Activated CD4-positive, alpha-beta memory T cell treated with anti-CD3 and anti-CD28 coated beads for 36 hours (primary cell): ENCODE measurements around the gene C22orf15. TPM values are rescaled to one million over a fixed set of nuclear protein-coding genes. Genes with fewer than 3 reads are reported as not detected.
"Not testable (repeated sequence)": the region's sequence is repeated elsewhere in the genome, so short reads cannot be mapped to it uniquely, and the experiment has no call there.

ENCODE experiments used
- CTCF ChIA-PET: fragments of 350-600 bp; sonication (Branson Sonifier 250); formaldehyde crosslinking; loops from one replicate; lab custom pipeline; 2021; ENCODE audit warnings: antibody characterized with exemption, inconsistent platforms; lab: Charles Lee
- POLR2A ChIA-PET: fragments of 350-600 bp; sonication (Branson Sonifier 250); formaldehyde crosslinking; loops from one replicate; lab custom pipeline; 2021; ENCODE audit warnings: antibody characterized with exemption; lab: Charles Lee
- DNase-seq: peaks from one replicate; pipeline ENCODE4 v3.0.0-alpha.2; 2020
- H3K27ac Mint-ChIP-seq: one replicate; pipeline ENCODE4 v1.8.0; 2021; ENCODE audit warnings: mixed read lengths
- H3K27me3 Mint-ChIP-seq: one replicate; pipeline ENCODE4 v1.8.0; 2021; ENCODE audit warnings: mixed read lengths
- H3K36me3 Mint-ChIP-seq: one replicate; pipeline ENCODE4 v1.8.0; 2021; ENCODE audit warnings: mixed read lengths
- H3K4me1 Mint-ChIP-seq: one replicate; pipeline ENCODE4 v1.8.0; 2021; ENCODE audit warnings: low read depth, mixed read lengths
- H3K4me3 Mint-ChIP-seq: one replicate; pipeline ENCODE4 v1.8.0; 2021; ENCODE audit warnings: mild to moderate bottlenecking, mixed read lengths
- H3K9me3 Mint-ChIP-seq: one replicate; pipeline ENCODE4 v1.8.0; 2021; ENCODE audit warnings: mixed read lengths
- intact Hi-C: fragments of 100-400 bp; cut with micrococcal nuclease; formaldehyde crosslinking; loops from one replicate; pipeline ENCODE4 v1.15.1; 2023
- total RNA-seq, 2 experiments: library from RNA; stranded (reverse); gene quantifications; one replicate each; pipeline ENCODE4 v1.2.3, GENCODE V29; 2021

Gene C22orf15
- total RNA-seq, 2 experiments from 2014 or later: 0.31 to 0.90 TPM

- not testable (repeated sequence) for H3K4me1 Mint-ChIP-seq, H3K9me3 Mint-ChIP-seq
Measured at GRCh38 chr22:23728108-23728507, 34.7 kb upstream of the C22orf15 start.

GRCh38 chr22:23737696-23738095 lies 25.1 kb upstream of the C22orf15 start:
- Mint-ChIP-seq H3K9me3 (no peaks in the 10 kb centered on the region), H3K4me3 (no peak overlapping the region), H3K36me3 (no peaks in the 10 kb centered on the region), H3K4me1 (no peaks in the 10 kb centered on the region), H3K27ac (no peak overlapping the region), H3K27me3 (no peaks in the 10 kb centered on the region)
- intact Hi-C loops: no loop called here
- DNase-seq: no peak
- ChIA-PET POLR2A (interaction anchor here (0.6 kb wide), 1 partner anchor 29 kb away, joined by 3 read pairs; no protein-coding TSS in a partner anchor), CTCF (no interaction called here)

More at GRCh38 chr22:23728108-23728507, 34.7 kb upstream of the C22orf15 start:
- CTCF ChIA-PET: interaction anchor here (0.6 kb wide), 1 partner anchor 15 kb away, joined by 3 read pairs; no protein-coding TSS in a partner anchor
- H3K27me3 Mint-ChIP-seq, POLR2A ChIA-PET, intact Hi-C loops, H3K36me3 Mint-ChIP-seq, DNase-seq, H3K27ac Mint-ChIP-seq, H3K4me3 Mint-ChIP-seq: not testable (repeated sequence)

GRCh38 chr22:23742505-23743264 lies 20.1 kb upstream of the C22orf15 start:
- H3K9me3 Mint-ChIP-seq: peaks cover 15% of the 10 kb centered on the region

GRCh38 chr22:23743303-23743705 lies 19.5 kb upstream of the C22orf15 start:
- Mint-ChIP-seq H3K9me3 (peaks cover 15% of the 10 kb centered on the region), H3K27ac (no peak overlapping the region), H3K36me3 (peaks cover 23% of the 10 kb centered on the region), H3K4me1 (no peaks in the 10 kb centered on the region), H3K4me3 (no peak overlapping the region), H3K27me3 (no peaks in the 10 kb centered on the region)
- DNase-seq: no peak
- POLR2A ChIA-PET: no interaction called here
- CTCF ChIA-PET: interaction anchor here (0.6 to 0.9 kb wide), 2 partner anchors 15 to 27 kb away, joined by 3 to 4 read pairs; no protein-coding TSS in a partner anchor
- intact Hi-C loops: no loop called here

More at GRCh38 chr22:23742505-23743264, 20.1 kb upstream of the C22orf15 start:
- Mint-ChIP-seq H3K4me1 (no peaks in the 10 kb centered on the region), H3K36me3 (peaks cover 23% of the 10 kb centered on the region), H3K4me3 (no peak overlapping the region), H3K27ac (no peak overlapping the region), H3K27me3 (no peaks in the 10 kb centered on the region)
- CTCF ChIA-PET: interaction anchor here (0.6 kb wide), 1 partner anchor 174 kb away, joined by 3 read pairs; no protein-coding TSS in a partner anchor
- intact Hi-C loops: no loop called here
- POLR2A ChIA-PET: no interaction called here
- DNase-seq: no peak

- Mint-ChIP-seq H3K4me3 (no peak overlapping the region), H3K27ac (no peak overlapping the region), H3K9me3 (peaks cover 15% of the 10 kb centered on the region), H3K36me3 (peaks cover 23% of the 10 kb centered on the region), H3K27me3 (no peaks in the 10 kb centered on the region), H3K4me1 (no peaks in the 10 kb centered on the region)
- CTCF ChIA-PET: interaction anchor here (0.9 kb wide), 1 partner anchor 27 kb away, joined by 4 read pairs; no protein-coding TSS in a partner anchor
- intact Hi-C loops: no loop called here
- no peak for DNase-seq
- POLR2A ChIA-PET: no interaction called here
Measured at GRCh38 chr22:23744001-23744400, 18.8 kb upstream of the C22orf15 start.

- intact Hi-C loops: no loop called here
- Mint-ChIP-seq H3K27ac (no peak overlapping the region), H3K36me3 (peaks cover 23% of the 10 kb centered on the region), H3K9me3 (peaks cover 15% of the 10 kb centered on the region), H3K27me3 (no peaks in the 10 kb centered on the region), H3K4me1 (no peaks in the 10 kb centered on the region), H3K4me3 (no peak overlapping the region)
- DNase-seq: no peak
- CTCF ChIA-PET: no interaction called here
- POLR2A ChIA-PET: no interaction called here
Measured at GRCh38 chr22:23744485-23744884, 18.3 kb upstream of the C22orf15 start.

- ChIA-PET POLR2A (interaction anchor here (0.6 kb wide), 1 partner anchor 28 kb away, joined by 3 read pairs; no protein-coding TSS in a partner anchor), CTCF (no interaction called here)
- H3K27ac Mint-ChIP-seq: no peak overlapping the region
- no peak for DNase-seq
- no peak overlapping the region for H3K4me3 Mint-ChIP-seq
- H3K27me3 Mint-ChIP-seq: no peaks in the 10 kb centered on the region
- peaks cover 15% of the 10 kb centered on the region for H3K9me3 Mint-ChIP-seq
- intact Hi-C loops: no loop called here
- peaks cover 9% of the 10 kb centered on the region for H3K4me1 Mint-ChIP-seq
- peaks cover 23% of the 10 kb centered on the region for H3K36me3 Mint-ChIP-seq
Measured at GRCh38 chr22:23745791-23746190, 17.0 kb upstream of the C22orf15 start.

GRCh38 chr22:23749841-23750301 lies 12.9 kb upstream of the C22orf15 start:
- Mint-ChIP-seq H3K4me1 (peaks cover 12% of the 10 kb centered on the region), H3K4me3 (no peak overlapping the region), H3K27me3 (no peaks in the 10 kb centered on the region), H3K36me3 (peaks cover 7% of the 10 kb centered on the region), H3K27ac (no peak overlapping the region), H3K9me3 (peaks cover 4% of the 10 kb centered on the region)
- intact Hi-C loops: no loop called here
- ChIA-PET CTCF (interaction anchor here (0.9 kb wide), 1 partner anchor 122 kb away, joined by 3 read pairs; no protein-coding TSS in a partner anchor), POLR2A (no interaction called here)
- DNase-seq: no peak

GRCh38 chr22:23750367-23750713 lies 12.4 kb upstream of the C22orf15 start:
- no peaks in the 10 kb centered on the region for H3K9me3 Mint-ChIP-seq
- intact Hi-C loops: no loop called here
- peak overlapping the region; percentile 71 for H3K4me3 Mint-ChIP-seq
- H3K27me3 Mint-ChIP-seq: no peaks in the 10 kb centered on the region
- H3K27ac Mint-ChIP-seq: peak overlapping the region; percentile 8
- peaks cover 3% of the 10 kb centered on the region for H3K36me3 Mint-ChIP-seq
- ChIA-PET POLR2A (interaction anchor here (0.6 kb wide), 3 partner anchors 9 to 36 kb away, joined by 3 to 4 read pairs (median 3); partner anchors contain the start of gene SMARCB1), CTCF (interaction anchor here (0.6 to 1.4 kb wide), 3 partner anchors 99 to 122 kb away, joined by 3 read pairs; no protein-coding TSS in a partner anchor)
- peaks cover 12% of the 10 kb centered on the region for H3K4me1 Mint-ChIP-seq
- no peak for DNase-seq

- intact Hi-C loops: loop anchor here (1.0 kb wide), 1 partner anchor 36 kb away; no protein-coding TSS in a partner anchor
- H3K4me1 Mint-ChIP-seq: peaks cover 12% of the 10 kb centered on the region
- H3K27me3 Mint-ChIP-seq: no peaks in the 10 kb centered on the region
- peaks cover 3% of the 10 kb centered on the region for H3K36me3 Mint-ChIP-seq
- H3K9me3 Mint-ChIP-seq: no peaks in the 10 kb centered on the region
- DNase-seq: peak; percentile 85
- peak within 1 kb of the TSS; percentile 72 for H3K4me3 Mint-ChIP-seq
- H3K27ac Mint-ChIP-seq: peak within 1 kb of the TSS; percentile 8
- CTCF ChIA-PET: interaction anchor here (0.6 to 1.4 kb wide), 3 partner anchors 99 to 123 kb away, joined by 3 read pairs; no protein-coding TSS in a partner anchor
- POLR2A ChIA-PET: interaction anchor here (0.6 kb wide), 3 partner anchors 9 to 36 kb away, joined by 3 to 4 read pairs (median 3); partner anchors contain the start of gene SMARCB1
Measured at GRCh38 chr22:23750714-23751440, 11.9 kb upstream of the C22orf15 start, which contains the start of gene ZNF70. Gene ZNF70 (minus strand): TSS chr22:23751112. CDS start chr22:23745140, 5,972 bp downstream.

- Mint-ChIP-seq H3K4me3 (peak overlapping the region; percentile 72), H3K9me3 (no peaks in the 10 kb centered on the region), H3K27me3 (no peaks in the 10 kb centered on the region), H3K4me1 (peaks cover 12% of the 10 kb centered on the region), H3K27ac (no peak overlapping the region), H3K36me3 (peaks cover 3% of the 10 kb centered on the region)
- ChIA-PET CTCF (interaction anchor here (1.4 kb wide), 1 partner anchor 98 kb away, joined by 3 read pairs; no protein-coding TSS in a partner anchor), POLR2A (no interaction called here)
- intact Hi-C loops: loop anchor here (1.0 kb wide), 1 partner anchor 36 kb away; no protein-coding TSS in a partner anchor
- no peak for DNase-seq
Measured at GRCh38 chr22:23751441-23751996, 11.3 kb upstream of the C22orf15 start.
